Tibial nerve (tissue), 3 donors: ENCODE data around the gene TAB2.

Experiments
- CTCF ChIP-seq, 5 experiments: fragments of 200-600 bp in 3 of 5; fragments of 450-650 bp in 2 of 5; sonication (generic) in 3 of 5; IDR thresholded peaks; one replicate each; pipeline ENCODE4 v1.5.1; 2016 to 2019; ENCODE audit warnings: antibody characterized with exemption in 5 of 5, mild to moderate bottlenecking in 3 of 5, moderate library complexity in 2 of 5
- POLR2A ChIP-seq, 2 donors: fragments of 450-650 bp; IDR thresholded peaks; one replicate each; pipeline ENCODE4 v1.6.1; 2017; ENCODE audit warnings: antibody characterized with exemption in 2 of 2, mild to moderate bottlenecking in 2 of 2, moderate library complexity in 2 of 2

DNA sequence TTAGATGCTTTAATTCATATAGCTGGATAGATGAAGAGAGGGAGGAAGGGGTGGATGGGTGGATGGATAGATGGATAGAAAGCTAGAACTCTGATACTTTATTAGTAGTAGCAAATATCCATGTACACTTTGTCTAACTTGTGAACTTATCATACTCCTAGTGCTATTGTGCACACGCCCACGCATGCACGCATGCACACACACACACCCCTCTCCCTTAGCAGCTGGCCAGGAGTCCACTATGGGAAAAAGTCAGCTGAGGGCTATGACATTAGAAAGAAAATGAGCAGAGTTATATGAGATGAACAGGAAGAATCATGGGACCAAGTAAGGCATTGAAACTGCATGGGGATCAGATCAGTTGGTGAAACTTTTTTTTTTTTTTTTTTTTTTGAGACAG is 28.6 kb downstream of the TAB2 start:
- TF ChIP-seq POLR2A (IDR thresholded peaks at IDR 0.05), result no peak
- no peak for TF ChIP-seq CTCF (IDR thresholded peaks at IDR 0.05)
